WTC11 (cell line): ENCODE results near the gene SYTL4. TPM values are rescaled to one million over a fixed set of nuclear protein-coding genes. Genes with fewer than 3 reads are reported as not detected.

Experiments
- ATAC-seq: fragments of 200-7000 bp; cut with Tn5 transposase; 2 replicates; pipeline ENCODE4 v1.10.0; 2021; ENCODE audit warnings: mild to moderate bottlenecking, moderate library complexity
- CTCF ChIA-PET: fragments of 300-600 bp; sonication (Branson Sonifier 250); formaldehyde crosslinking; loops from one replicate; lab custom pipeline; 2021; ENCODE audit warnings: antibody characterized with exemption; lab: Charles Lee
- POLR2A ChIA-PET: fragments of 350-600 bp; sonication (Branson Sonifier 250); formaldehyde crosslinking; loops from one replicate; lab custom pipeline; 2021; ENCODE audit warnings: antibody characterized with exemption; lab: Charles Lee
- DNase-seq: peaks from one replicate; pipeline ENCODE4 v3.0.0; 2021; ENCODE audit warnings: low spot score
- H3K27ac Mint-ChIP-seq: 2 replicates; pipeline ENCODE4 v1.8.0; 2021; ENCODE audit warnings: mixed read lengths
- H3K27me3 Mint-ChIP-seq: 2 replicates; pipeline ENCODE4 v1.8.0; 2021; ENCODE audit warnings: low read depth, mild to moderate bottlenecking, moderate library complexity, mixed read lengths
- H3K36me3 Mint-ChIP-seq: 2 replicates; pipeline ENCODE4 v1.8.0; 2021; ENCODE audit warnings: mixed read lengths
- H3K4me1 Mint-ChIP-seq: 2 replicates; pipeline ENCODE4 v1.8.0; 2022; ENCODE audit warnings: mixed read lengths
- H3K4me3 Mint-ChIP-seq: 2 replicates; pipeline ENCODE4 v1.8.0; 2021; ENCODE audit warnings: mild to moderate bottlenecking, moderate library complexity, mixed read lengths
- H3K9me3 Mint-ChIP-seq: 2 replicates; pipeline ENCODE4 v1.8.0; 2021; ENCODE audit warnings: mixed read lengths
- AFF4 ChIP-seq: sonication (generic); formaldehyde crosslinking; IDR thresholded peaks from 2 replicates; pipeline ENCODE4 v1.8.1; 2023; ENCODE audit warnings: mild to moderate bottlenecking, missing genetic modification reagents, borderline replicate concordance
- CREB1 ChIP-seq: sonication (generic); formaldehyde crosslinking; IDR thresholded peaks from 2 replicates; pipeline ENCODE4 v1.8.0; 2023; ENCODE audit warnings: mild to moderate bottlenecking, missing genetic modification reagents
- CTCF ChIP-seq: fragments of 200-600 bp; IDR thresholded peaks from 2 replicates; pipeline ENCODE4 v1.8.0; 2022; ENCODE audit warnings: antibody characterized with exemption
- FOXK1 ChIP-seq: sonication (generic); formaldehyde crosslinking; IDR thresholded peaks from 2 replicates; pipeline ENCODE4 v1.8.0; 2022; ENCODE audit warnings: mild to moderate bottlenecking, moderate library complexity, missing genetic modification reagents
- HMGA2 ChIP-seq: fragments of 250-450 bp; sonication (Bioruptor Pico); IDR thresholded peaks from 2 replicates; pipeline ENCODE4 v1.4.0; 2021; ENCODE audit warnings: mild to moderate bottlenecking, moderate library complexity
- JAZF1 ChIP-seq: fragments of 250-450 bp; sonication (Bioruptor Pico); IDR thresholded peaks from 2 replicates; pipeline ENCODE4 v1.9.0; 2021; ENCODE audit warnings: moderate library complexity, mild to moderate bottlenecking, inconsistent platforms
- NR3C1 ChIP-seq: sonication (generic); formaldehyde crosslinking; conservative IDR thresholded peaks from 2 replicates; pipeline ENCODE4 v1.8.1; 2023; ENCODE audit warnings: low read depth, mild to moderate bottlenecking, missing genetic modification reagents
- SOX15 ChIP-seq: fragments of 250-450 bp; sonication (Bioruptor Pico); IDR thresholded peaks from 2 replicates; pipeline ENCODE4 v1.9.0; 2021; ENCODE audit warnings: mild to moderate bottlenecking
- SP1 ChIP-seq: sonication (generic); formaldehyde crosslinking; conservative IDR thresholded peaks from 2 replicates; pipeline ENCODE4 v1.8.1; 2022; ENCODE audit warnings: missing genetic modification reagents
- TEAD1 ChIP-seq: sonication (generic); formaldehyde crosslinking; IDR thresholded peaks from 2 replicates; pipeline ENCODE4 v1.8.0; 2022; ENCODE audit warnings: mild to moderate bottlenecking, missing genetic modification reagents
- TEAD4 ChIP-seq: sonication (generic); formaldehyde crosslinking; IDR thresholded peaks from 2 replicates; pipeline ENCODE4 v1.8.0; 2022; ENCODE audit warnings: mild to moderate bottlenecking, missing genetic modification reagents
- TP53 ChIP-seq: sonication (generic); formaldehyde crosslinking; IDR thresholded peaks from 2 replicates; pipeline ENCODE4 v1.8.1; 2023; ENCODE audit warnings: mild to moderate bottlenecking, missing genetic modification reagents
- USF2 ChIP-seq: sonication (generic); formaldehyde crosslinking; IDR thresholded peaks from 2 replicates; pipeline ENCODE4 v1.8.1; 2023; ENCODE audit warnings: mild to moderate bottlenecking, missing genetic modification reagents, moderate library complexity
- ZNF121 ChIP-seq: sonication (generic); formaldehyde crosslinking; IDR thresholded peaks from 2 replicates; pipeline ENCODE4 v1.8.0; 2023; ENCODE audit warnings: missing genetic modification reagents
- ZNF317 ChIP-seq: sonication (generic); formaldehyde crosslinking; IDR thresholded peaks from 2 replicates; pipeline ENCODE4 v1.8.1; 2023; ENCODE audit warnings: low read depth, mild to moderate bottlenecking, moderate library complexity, missing genetic modification reagents, borderline replicate concordance
- ZNF396 ChIP-seq: fragments of 250-450 bp; sonication (Bioruptor Pico); IDR thresholded peaks from 2 replicates; pipeline ENCODE4 v1.8.0; 2021; ENCODE audit warnings: mild to moderate bottlenecking, moderate library complexity, borderline replicate concordance
- ZNF423 ChIP-seq: fragments of 250-450 bp; sonication (Bioruptor Pico); IDR thresholded peaks from 2 replicates; pipeline ENCODE4 v2.1.2; 2022; ENCODE audit warnings: mild to moderate bottlenecking, moderate library complexity
- ZNF425 ChIP-seq: fragments of 250-450 bp; sonication (Bioruptor Pico); conservative IDR thresholded peaks from 2 replicates; pipeline ENCODE4 v1.9.0; 2021; ENCODE audit warnings: mild to moderate bottlenecking
- total RNA-seq: library from RNA; stranded (reverse); gene quantifications from 3 replicates; pipeline ENCODE4 v1.2.3, GENCODE V29; 2021
- TF ChIP-seq, protein P1 (sequence below): fragments of 250-450 bp; sonication (Bioruptor Pico); IDR thresholded peaks from 2 replicates; pipeline ENCODE4 v1.9.0; 2021; ENCODE audit warnings: mild to moderate bottlenecking
- TF ChIP-seq, protein P2 (sequence below): sonication (generic); formaldehyde crosslinking; IDR thresholded peaks from 2 replicates; pipeline ENCODE4 v1.8.1; 2023; ENCODE audit warnings: mild to moderate bottlenecking, moderate library complexity, missing genetic modification reagents
- TF ChIP-seq, protein P3 (sequence below): sonication (generic); formaldehyde crosslinking; IDR thresholded peaks from 2 replicates; pipeline ENCODE4 v1.8.1; 2023; ENCODE audit warnings: mild to moderate bottlenecking, missing genetic modification reagents

Gene SYTL4
- total RNA-seq, 1 experiment from 2014 or later = 0.31 TPM

- ChIA-PET CTCF (no interaction called here), POLR2A (no interaction called here)
- ATAC-seq (no peak), DNase-seq (no peak)
- TF ChIP-seq SOX15 (no peak), ZNF121 (no peak), NR3C1 (CRISPR knock-in tag) (no peak), ZNF317 (no peak), JAZF1 (no peak), ZNF396 (CRISPR knock-in tag) (no peak), TP53 (CRISPR knock-in tag) (no peak), SP1 (CRISPR knock-in tag) (no peak), ZNF425 (no peak)
- TF ChIP-seq, protein P1, sequence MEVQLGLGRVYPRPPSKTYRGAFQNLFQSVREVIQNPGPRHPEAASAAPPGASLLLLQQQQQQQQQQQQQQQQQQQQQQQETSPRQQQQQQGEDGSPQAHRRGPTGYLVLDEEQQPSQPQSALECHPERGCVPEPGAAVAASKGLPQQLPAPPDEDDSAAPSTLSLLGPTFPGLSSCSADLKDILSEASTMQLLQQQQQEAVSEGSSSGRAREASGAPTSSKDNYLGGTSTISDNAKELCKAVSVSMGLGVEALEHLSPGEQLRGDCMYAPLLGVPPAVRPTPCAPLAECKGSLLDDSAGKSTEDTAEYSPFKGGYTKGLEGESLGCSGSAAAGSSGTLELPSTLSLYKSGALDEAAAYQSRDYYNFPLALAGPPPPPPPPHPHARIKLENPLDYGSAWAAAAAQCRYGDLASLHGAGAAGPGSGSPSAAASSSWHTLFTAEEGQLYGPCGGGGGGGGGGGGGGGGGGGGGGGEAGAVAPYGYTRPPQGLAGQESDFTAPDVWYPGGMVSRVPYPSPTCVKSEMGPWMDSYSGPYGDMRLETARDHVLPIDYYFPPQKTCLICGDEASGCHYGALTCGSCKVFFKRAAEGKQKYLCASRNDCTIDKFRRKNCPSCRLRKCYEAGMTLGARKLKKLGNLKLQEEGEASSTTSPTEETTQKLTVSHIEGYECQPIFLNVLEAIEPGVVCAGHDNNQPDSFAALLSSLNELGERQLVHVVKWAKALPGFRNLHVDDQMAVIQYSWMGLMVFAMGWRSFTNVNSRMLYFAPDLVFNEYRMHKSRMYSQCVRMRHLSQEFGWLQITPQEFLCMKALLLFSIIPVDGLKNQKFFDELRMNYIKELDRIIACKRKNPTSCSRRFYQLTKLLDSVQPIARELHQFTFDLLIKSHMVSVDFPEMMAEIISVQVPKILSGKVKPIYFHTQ (CRISPR knock-in tag) = no peak
- TF ChIP-seq, protein P2, sequence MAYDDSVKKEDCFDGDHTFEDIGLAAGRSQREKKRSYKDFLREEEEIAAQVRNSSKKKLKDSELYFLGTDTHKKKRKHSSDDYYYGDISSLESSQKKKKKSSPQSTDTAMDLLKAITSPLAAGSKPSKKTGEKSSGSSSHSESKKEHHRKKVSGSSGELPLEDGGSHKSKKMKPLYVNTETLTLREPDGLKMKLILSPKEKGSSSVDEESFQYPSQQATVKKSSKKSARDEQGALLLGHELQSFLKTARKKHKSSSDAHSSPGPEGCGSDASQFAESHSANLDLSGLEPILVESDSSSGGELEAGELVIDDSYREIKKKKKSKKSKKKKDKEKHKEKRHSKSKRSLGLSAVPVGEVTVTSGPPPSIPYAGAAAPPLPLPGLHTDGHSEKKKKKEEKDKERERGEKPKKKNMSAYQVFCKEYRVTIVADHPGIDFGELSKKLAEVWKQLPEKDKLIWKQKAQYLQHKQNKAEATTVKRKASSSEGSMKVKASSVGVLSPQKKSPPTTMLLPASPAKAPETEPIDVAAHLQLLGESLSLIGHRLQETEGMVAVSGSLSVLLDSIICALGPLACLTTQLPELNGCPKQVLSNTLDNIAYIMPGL (CRISPR knock-in tag) = no peak
- Mint-ChIP-seq H3K4me1 (no peaks in the 10 kb centered on the region), H3K4me3 (no peak overlapping the region), H3K27ac (no peak overlapping the region), H3K9me3 (peaks cover 18% of the 10 kb centered on the region), H3K27me3 (no peaks in the 10 kb centered on the region; the same call in 1 of the 2 replicates), H3K36me3 (peaks cover 10% of the 10 kb centered on the region)
Observed at GRCh38 chrX:100720301-100720700, 11.6 kb downstream of the SYTL4 start.

DNA sequence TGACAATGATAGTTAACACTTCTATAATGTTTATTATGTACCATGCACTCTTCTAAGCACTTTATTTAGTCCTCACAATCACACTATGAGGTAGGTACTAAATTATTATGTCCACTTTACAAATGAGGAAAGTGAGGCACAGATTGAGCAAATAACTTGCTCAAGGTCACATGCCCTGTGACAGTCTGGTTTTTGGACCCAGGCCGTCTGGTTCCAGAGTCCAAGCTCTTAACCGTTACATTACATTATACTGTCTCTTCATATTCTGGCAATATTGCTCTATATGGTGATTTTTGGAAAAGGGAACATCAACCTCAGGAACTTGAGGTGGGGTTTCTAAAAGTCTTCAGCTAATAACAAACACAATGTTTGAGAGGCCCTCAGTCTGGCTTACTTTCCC lies 12.8 kb downstream of the SYTL4 start:
- Mint-ChIP-seq H3K27me3 (no peaks in the 10 kb centered on the region; the same call in 1 of the 2 replicates), H3K9me3 (peaks cover 14% of the 10 kb centered on the region), H3K4me3 (no peak overlapping the region), H3K4me1 (no peaks in the 10 kb centered on the region), H3K36me3 (peaks cover 10% of the 10 kb centered on the region), H3K27ac (no peak overlapping the region)
- POLR2A ChIA-PET = no interaction called here
- ATAC-seq (no peak), DNase-seq (no peak)
- CTCF ChIA-PET = interaction anchor here (1.0 kb wide), 1 partner anchor 48 kb away, joined by 3 read pairs; no protein-coding TSS in a partner anchor
- TF ChIP-seq ZNF396 (CRISPR knock-in tag) (no peak), CTCF (no peak), ZNF423 (no peak), HMGA2 (CRISPR knock-in tag) (no peak), USF2 (CRISPR knock-in tag) (no peak), TEAD4 (CRISPR knock-in tag) (no peak), CREB1 (CRISPR knock-in tag) (no peak), SP1 (CRISPR knock-in tag) (no peak), AFF4 (no peak), TEAD1 (CRISPR knock-in tag) (no peak), FOXK1 (CRISPR knock-in tag) (no peak), NR3C1 (CRISPR knock-in tag) (no peak)
- TF ChIP-seq, protein P3, sequence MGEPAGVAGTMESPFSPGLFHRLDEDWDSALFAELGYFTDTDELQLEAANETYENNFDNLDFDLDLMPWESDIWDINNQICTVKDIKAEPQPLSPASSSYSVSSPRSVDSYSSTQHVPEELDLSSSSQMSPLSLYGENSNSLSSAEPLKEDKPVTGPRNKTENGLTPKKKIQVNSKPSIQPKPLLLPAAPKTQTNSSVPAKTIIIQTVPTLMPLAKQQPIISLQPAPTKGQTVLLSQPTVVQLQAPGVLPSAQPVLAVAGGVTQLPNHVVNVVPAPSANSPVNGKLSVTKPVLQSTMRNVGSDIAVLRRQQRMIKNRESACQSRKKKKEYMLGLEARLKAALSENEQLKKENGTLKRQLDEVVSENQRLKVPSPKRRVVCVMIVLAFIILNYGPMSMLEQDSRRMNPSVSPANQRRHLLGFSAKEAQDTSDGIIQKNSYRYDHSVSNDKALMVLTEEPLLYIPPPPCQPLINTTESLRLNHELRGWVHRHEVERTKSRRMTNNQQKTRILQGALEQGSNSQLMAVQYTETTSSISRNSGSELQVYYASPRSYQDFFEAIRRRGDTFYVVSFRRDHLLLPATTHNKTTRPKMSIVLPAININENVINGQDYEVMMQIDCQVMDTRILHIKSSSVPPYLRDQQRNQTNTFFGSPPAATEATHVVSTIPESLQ (CRISPR knock-in tag) = no peak
